Heart left ventricle (tissue), 16 donors: ENCODE data around the gene CHST11. TPM values are rescaled to one million over a fixed set of nuclear protein-coding genes. Genes with fewer than 3 reads are reported as not detected.

ENCODE experiments used
- ATAC-seq, 4 donors: fragments of 200-7000 bp; cut with Tn5 transposase; one replicate each; pipeline ENCODE4 v1.9.1; 2020 to 2022; ENCODE audit warnings: moderate library complexity in 4 of 4, mild to moderate bottlenecking in 3 of 4, moderate number of reproducible peaks in 1 of 4
- DNase-seq, 5 donors: peaks; one replicate each; pipeline ENCODE4 v3.0.0-alpha.2; 2020
- H3K27ac ChIP-seq, 12 donors: fragments of 200-600 bp; sonication (generic) in 4 of 12; one replicate each; pipeline versions ENCODE4 v1.5.0 to v1.8.0; 2016 to 2022; ENCODE audit warnings: mild to moderate bottlenecking in 2 of 12
- H3K27me3 ChIP-seq, 9 donors: fragments of 200-600 bp; sonication (generic) in 2 of 9; one replicate each; pipeline versions ENCODE4 v1.5.1 to v1.8.0; 2016 to 2022; ENCODE audit warnings: mild to moderate bottlenecking in 3 of 9
- H3K36me3 ChIP-seq, 9 donors: fragments of 200-600 bp; sonication (generic) in 2 of 9; one replicate each; pipeline versions ENCODE4 v1.5.0 to v1.8.0; 2018 to 2022; ENCODE audit warnings: mild to moderate bottlenecking in 2 of 9
- H3K4me1 ChIP-seq, 12 donors: fragments of 200-600 bp; sonication (generic) in 4 of 12; one replicate each; pipeline versions ENCODE4 v1.5.0 to v1.8.0; 2016 to 2022; ENCODE audit warnings: mild to moderate bottlenecking in 3 of 12
- H3K4me3 ChIP-seq, 12 donors: fragments of 200-600 bp; sonication (generic) in 4 of 12; one replicate each; pipeline versions ENCODE4 v1.5.0 to v1.8.0; 2017 to 2022; ENCODE audit warnings: mild to moderate bottlenecking in 9 of 12, moderate library complexity in 4 of 12
- H3K9me3 ChIP-seq, 12 donors: fragments of 200-600 bp; sonication (generic) in 4 of 12; one replicate each; pipeline versions ENCODE4 v1.5.0 to v1.8.0; 2016 to 2022; ENCODE audit warnings: mild to moderate bottlenecking in 1 of 12
- CTCF ChIP-seq, 12 donors: fragments of 200-600 bp; sonication (generic) in 4 of 12; IDR thresholded peaks; one replicate each; pipeline versions ENCODE4 v1.5.0 to v1.8.0; 2018 to 2022; ENCODE audit warnings: antibody characterized with exemption in 12 of 12, mild to moderate bottlenecking in 5 of 12
- POLR2A ChIP-seq, 2 donors: fragments of 450-650 bp; IDR thresholded peaks; one replicate each; pipeline ENCODE4 v1.6.1; 2017; ENCODE audit warnings: antibody characterized with exemption in 2 of 2, mild to moderate bottlenecking in 2 of 2, moderate library complexity in 2 of 2
- WGBS, 4 donors: extraction: QIAGEN DNeasy Blood & Tissue Kit in 2 of 4; methylation state at CpG; one replicate each; pipeline versions ENCODE4 v1.1.5 to v1.1.7; 2013 to 2018; 5-methylcytosine and 5-hydroxymethylcytosine counted together
- intact Hi-C, 10 donors: fragments of 100-400 bp; cut with DNase I; formaldehyde crosslinking; loops; one replicate each; pipeline versions ENCODE4 v1.11.1 to v1.14.2; 2022
- polyA plus RNA-seq, 2 donors: library from polyadenylated mRNA; stranded (reverse); fragments of 200-250 nt; gene quantifications; one replicate each; pipeline ENCODE4 v1.2.3, GENCODE V29; 2013
- total RNA-seq, 9 donors: library from RNA; depleted of rRNA in 2 of 9; stranded (reverse); fragments of >200 nt in 2 of 9; fragmentation: NEBNext Ultra II Directional in 3 of 9; extraction: Animal tissue kit (Norgen Biotek cat#: 25700) in 3 of 9; gene quantifications; one replicate each; pipeline versions ENCODE4 v1.1.0 to v1.2.4, GENCODE V29; 2016 to 2023
- donor health status: ischemic (EF 13 %, LVEDD 7.1; RV severe dilation, severe dysfunction).
- donor health status: healthy with polysubstance abuse.
- donor health status: DM: no; HTN: yes; CAD: no.
- donor health status: DM: no; HTN: no; CAD: no.
- donor health status: ischemic (EF 25% LVEDD 6.9; RV normal size, moderate dysfunction).
- donor health status: ischemic (EF 25% LVEDD 5.7; RV mildly dilated, moderate dysfunction).
- donor health status: healthy.
- donor health status: DM: yes; HTN: yes; CAD: no.
- donor health status: ischemic (EF 35%, LVEDD 5.7; RV mildly dilated, moderate dysfunction).
- donor health status: nonischemic (EF 11% LVEDD 7.7; RV severe dilation, severe dysfunction).
- donor health status: DM: yes; HTN: yes; CAD: no.
- donor health status: PGD.
- donor health status: ischemic (EF 29% LVEDD 5.4; RV normal size, mild dysfunction).
- donor health status: nonischemic (EF 23%, LVEDD 6.1; RV moderate dilation, normal function).

Gene CHST11
- total and polyA plus RNA-seq, 11 donors, result 1.1 to 16.9 (median 3.4) TPM

GRCh38 chr12:104515899-104516298, 59.2 kb downstream of the CHST11 start:
- no peaks in the 10 kb centered on the region for H3K9me3 ChIP-seq
- no peak for TF ChIP-seq CTCF (IDR thresholded peaks at IDR 0.05)
- no peak for TF ChIP-seq POLR2A (IDR thresholded peaks at IDR 0.05)
- no peak overlapping the region for H3K4me3 ChIP-seq
- intact Hi-C loops, result no loop called here
- WGBS, 4 donors, result 23 to 47% (median 31%) methylated on average over 1 of the region's 1 CpG
- no peaks in the 10 kb centered on the region for H3K27me3 ChIP-seq
- DNase-seq (no peak), ATAC-seq (no peak)
- peaks cover 0 to 44% (median 9%) of the 10 kb centered on the region in 12 donors for H3K4me1 ChIP-seq
- H3K36me3 ChIP-seq, result no peaks in the 10 kb centered on the region
- no peak overlapping the region for H3K27ac ChIP-seq

GRCh38 chr12:104516821-104517220, 60.1 kb downstream of the CHST11 start:
- 96 to 100% (median 98%) methylated on average over 1 of the region's 1 CpG for WGBS, 4 donors

DNA sequence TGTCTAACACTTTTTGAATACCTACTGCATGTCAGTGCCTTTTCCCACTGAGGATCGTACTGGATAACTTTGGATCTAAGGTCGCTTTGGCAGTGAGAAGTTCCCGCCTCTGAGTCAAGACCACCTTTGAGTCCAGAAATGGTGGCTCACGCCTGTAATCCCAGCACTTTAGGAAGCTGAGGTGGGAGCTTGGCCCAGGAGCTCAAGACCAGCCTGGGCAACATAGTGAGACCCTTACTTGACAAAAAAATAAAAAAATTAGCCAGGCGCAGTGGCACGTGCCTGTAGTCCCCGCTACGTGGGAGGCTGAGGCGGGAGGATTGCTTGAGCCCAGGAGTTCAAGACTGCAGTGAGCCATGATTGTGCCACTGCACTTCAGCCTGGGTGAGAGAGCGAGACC, 61.1 kb downstream of the CHST11 start:
- Histone ChIP-seq H3K27ac (no peak overlapping the region), H3K4me1 (peaks cover 0 to 44% (median 11%) of the 10 kb centered on the region in 12 donors), H3K4me3 (no peak overlapping the region), H3K9me3 (no peaks in the 10 kb centered on the region), H3K36me3 (no peaks in the 10 kb centered on the region), H3K27me3 (no peaks in the 10 kb centered on the region)
- DNase-seq (no peak), ATAC-seq (no peak)
- intact Hi-C loops, result no loop called here
- 91 to 98% (median 96%) methylated on average over 10 of the region's 10 CpGs for WGBS, 4 donors
- TF ChIP-seq POLR2A (IDR thresholded peaks at IDR 0.05), result no peak
- no peak for TF ChIP-seq CTCF (IDR thresholded peaks at IDR 0.05)

More at GRCh38 chr12:104516821-104517220, 60.1 kb downstream of the CHST11 start:
- Histone ChIP-seq H3K4me3 (no peak overlapping the region), H3K27ac (no peak overlapping the region), H3K4me1 (peaks cover 0 to 36% (median 9%) of the 10 kb centered on the region in 12 donors), H3K9me3 (no peaks in the 10 kb centered on the region), H3K27me3 (no peaks in the 10 kb centered on the region), H3K36me3 (no peaks in the 10 kb centered on the region)
- no peak for ATAC-seq
- DNase-seq, result no peak
- intact Hi-C loops, result no loop called here
- TF ChIP-seq POLR2A (IDR thresholded peaks at IDR 0.05) (no peak), CTCF (IDR thresholded peaks at IDR 0.05) (no peak)

DNA sequence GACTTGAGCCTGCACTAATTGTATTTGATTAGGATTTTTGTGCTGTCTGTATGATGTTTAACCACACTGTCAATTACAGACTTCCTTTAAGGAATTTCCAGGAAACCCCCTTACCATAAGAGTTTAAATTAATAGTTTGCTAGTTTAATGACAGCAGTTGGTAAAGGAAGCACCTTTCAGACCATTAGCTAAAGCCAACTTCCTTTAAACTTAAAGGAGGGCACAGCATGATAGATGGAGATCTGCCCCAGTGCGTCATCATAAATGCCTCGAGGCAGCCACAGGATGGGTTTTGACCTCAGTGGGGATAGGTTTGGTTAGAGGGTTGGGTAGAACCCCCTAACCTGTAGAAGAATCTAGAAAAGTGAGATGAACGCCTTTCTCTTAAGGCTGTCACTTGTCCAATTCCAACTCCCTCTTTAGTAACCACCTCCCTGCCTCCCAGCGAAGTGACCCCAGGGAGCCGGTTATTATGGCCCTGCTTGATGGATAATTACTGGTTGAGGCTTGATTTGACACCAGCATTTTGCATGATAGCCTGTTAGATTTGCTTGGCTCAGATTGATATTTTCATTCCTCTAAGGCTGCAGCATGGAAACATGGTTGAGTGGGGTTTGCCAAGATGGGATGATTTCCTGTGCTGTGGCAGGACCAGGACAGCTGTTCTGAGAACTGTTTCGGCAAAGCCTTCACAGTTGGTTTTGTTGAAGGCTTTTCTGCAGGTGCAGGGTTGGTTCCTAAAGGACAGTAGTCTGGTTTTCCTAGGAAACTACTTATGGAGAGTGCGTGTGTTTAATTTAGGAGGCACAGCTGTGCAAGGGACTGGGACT, 62.7 kb downstream of the CHST11 start:
- Histone ChIP-seq H3K27me3 (no peaks in the 10 kb centered on the region), H3K27ac (no peak overlapping the region), H3K36me3 (no peaks in the 10 kb centered on the region), H3K9me3 (no peaks in the 10 kb centered on the region), H3K4me3 (no peak overlapping the region), H3K4me1 (peaks cover 0 to 58% (median 24%) of the 10 kb centered on the region in 12 donors)
- 81 to 91% (median 84%) methylated on average over 7 of the region's 7 CpGs for WGBS, 4 donors
- DNase-seq, result no peak
- TF ChIP-seq CTCF (IDR thresholded peaks at IDR 0.05) (no peak), POLR2A (IDR thresholded peaks at IDR 0.05) (no peak)
- intact Hi-C loops, result no loop called here
- ATAC-seq, result peak in 1 of 4 donors; percentile 32
